SH-SY5Y (cell line): Measurements from ENCODE around the gene SLC35F3.
A peak's percentile ranks its signal among the peaks of the same experiment; 100 is the strongest.

ENCODE experiments used
- GATA2 ChIP-seq: IDR thresholded peaks from 2 replicates; pipeline ENCODE4 v1.6.1; 2011; ENCODE audit warnings: mild to moderate bottlenecking, low read depth, low read length
- GATA3 ChIP-seq: IDR thresholded peaks from 2 replicates; pipeline ENCODE4 v1.6.1; 2011; ENCODE audit warnings: low read depth, mild to moderate bottlenecking, low read length, moderate library complexity

DNA sequence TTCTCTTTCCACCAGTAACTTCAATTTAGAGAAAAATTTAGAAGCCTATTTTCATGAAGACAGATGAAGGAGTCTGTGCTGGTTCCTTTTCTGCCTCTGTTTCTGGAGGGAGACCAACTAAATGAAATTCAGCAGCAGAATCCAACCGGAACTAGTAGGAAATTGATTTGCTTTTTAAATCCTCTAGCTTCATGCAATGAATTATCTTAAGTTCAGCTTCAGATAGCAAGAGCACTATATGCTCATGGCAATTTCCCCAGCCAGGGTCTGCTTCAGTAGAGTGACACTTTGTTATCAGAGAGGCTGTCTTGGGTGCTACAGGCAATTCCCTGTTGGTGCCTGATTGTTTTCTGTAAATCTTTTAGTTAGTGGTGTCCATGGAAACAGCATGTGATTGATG, 189.7 kb downstream of the SLC35F3 start:
- TF ChIP-seq GATA2 (0 out of 2 replicates have a peak, but pooled peaks have one; percentile 11), GATA3 (no peak)
